ENCODE results near the gene NIFK. TPM values are rescaled to one million over a fixed set of nuclear protein-coding genes. Genes with fewer than 3 reads are reported as not detected.

The NIFK gene
- polyA plus RNA-seq, 1 of the 3 experiments (the other 2 are of a cell fraction) = 17.0 TPM

GRCh38 chr2:121686218-121686617 is 50.5 kb downstream of the NIFK start:
- no peak for TF ChIP-seq MEF2A (IDR thresholded peaks at IDR 0.05; ENCODE audit: borderline replicate concordance, low read depth)
- TF ChIP-seq GATA2 (CRISPR knock-in tag; IDR thresholded peaks at IDR 0.05) = no peak
- Histone ChIP-seq H3K9me3 (peaks cover 16% of the 10 kb centered on the region; the same call in 1 of the 2 replicates), H3K4me1 (ENCODE audit: control insufficient read depth in 1 of 2, insufficient read depth in 2 of 2, low read depth in 1 of 2, low read length in 1 of 2) (peaks cover 0 to 6% of the 10 kb centered on the region in 2 experiments; a peak in 1 of 4 replicates)

GRCh38 chr2:121682396-121683298 is 54.0 kb downstream of the NIFK start:
- Histone ChIP-seq H3K9ac (no peak overlapping the region), H4K20me1 (ENCODE audit: insufficient read depth) (no peaks in the 10 kb centered on the region), H3K79me2 (ENCODE audit: insufficient read depth) (no peaks in the 10 kb centered on the region), H3K36me3 (replicated peaks in 1 of 2; ENCODE audit: control insufficient read depth in 1 of 2, insufficient read depth in 2 of 2, low read length in 1 of 2) (no peaks in the 10 kb centered on the region), H3K4me3 (ENCODE audit: low read depth in 2 of 2, low read length in 1 of 2) (no peak overlapping the region), H3K27ac (ENCODE audit: low read depth in 2 of 2, low read length in 1 of 2) (no peak overlapping the region), H3K9me2 (no peaks in the 10 kb centered on the region), H3K9me3 (peaks cover 16% of the 10 kb centered on the region; the same call in 1 of the 2 replicates), H3K4me2 (no peak overlapping the region), H3F3A (replicated peaks; ENCODE audit: insufficient read depth) (no peaks in the 10 kb centered on the region), H2AFZ (ENCODE audit: low read depth) (no peak overlapping the region), H3K27me3 (ENCODE audit: insufficient read depth) (no peaks in the 10 kb centered on the region), H3K4me1 (ENCODE audit: control insufficient read depth in 1 of 2, insufficient read depth in 2 of 2, low read depth in 1 of 2, low read length in 1 of 2) (no peaks in the 10 kb centered on the region)
- ChIA-PET CTCF (interaction anchor here (1.1 kb wide), 1 partner anchor 9 kb away, joined by 3 read pairs; no protein-coding TSS in a partner anchor), POLR2A (no interaction called here)
- WGBS (ENCODE audit: low lambda C conversion rate) = 60% methylated on average over 17 of the region's 17 CpGs
- no peak for DNase-seq
- no peak for TF ChIP-seq ZBTB33 (IDR thresholded peaks at IDR 0.05; ENCODE audit: borderline replicate concordance, low read depth)
- no peak for TF ChIP-seq CHD2 (IDR thresholded peaks at IDR 0.05; ENCODE audit: low read length, partially characterized antibody)
- no peak for TF ChIP-seq RFX5 (IDR thresholded peaks at IDR 0.05; ENCODE audit: low read length)
- 0 out of 2 replicates have a peak, but pooled peaks have one; percentile 15 for TF ChIP-seq USF1 (IDR thresholded peaks at IDR 0.05; ENCODE audit: borderline replicate concordance, low read depth)
- TF ChIP-seq, protein P1, sequence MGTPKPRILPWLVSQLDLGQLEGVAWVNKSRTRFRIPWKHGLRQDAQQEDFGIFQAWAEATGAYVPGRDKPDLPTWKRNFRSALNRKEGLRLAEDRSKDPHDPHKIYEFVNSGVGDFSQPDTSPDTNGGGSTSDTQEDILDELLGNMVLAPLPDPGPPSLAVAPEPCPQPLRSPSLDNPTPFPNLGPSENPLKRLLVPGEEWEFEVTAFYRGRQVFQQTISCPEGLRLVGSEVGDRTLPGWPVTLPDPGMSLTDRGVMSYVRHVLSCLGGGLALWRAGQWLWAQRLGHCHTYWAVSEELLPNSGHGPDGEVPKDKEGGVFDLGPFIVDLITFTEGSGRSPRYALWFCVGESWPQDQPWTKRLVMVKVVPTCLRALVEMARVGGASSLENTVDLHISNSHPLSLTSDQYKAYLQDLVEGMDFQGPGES (IDR thresholded peaks at IDR 0.05; ENCODE audit: low read depth, low read length) = no peak

More at GRCh38 chr2:121686218-121686617, 50.5 kb downstream of the NIFK start:
- WGBS (ENCODE audit: low lambda C conversion rate) = 88% methylated on average over 19 of the region's 19 CpGs
- Histone ChIP-seq H3K4me2 (no peak overlapping the region), H2AFZ (ENCODE audit: low read depth) (no peak overlapping the region), H3F3A (replicated peaks; ENCODE audit: insufficient read depth) (no peaks in the 10 kb centered on the region), H4K20me1 (ENCODE audit: insufficient read depth) (no peaks in the 10 kb centered on the region), H3K27me3 (ENCODE audit: insufficient read depth) (no peaks in the 10 kb centered on the region), H3K36me3 (replicated peaks in 1 of 2; ENCODE audit: control insufficient read depth in 1 of 2, insufficient read depth in 2 of 2, low read length in 1 of 2) (no peaks in the 10 kb centered on the region), H3K4me3 (ENCODE audit: low read depth in 2 of 2, low read length in 1 of 2) (no peak overlapping the region), H3K9me2 (no peaks in the 10 kb centered on the region), H3K79me2 (ENCODE audit: insufficient read depth) (no peaks in the 10 kb centered on the region), H3K9ac (no peak overlapping the region), H3K27ac (ENCODE audit: low read depth in 2 of 2, low read length in 1 of 2) (no peak overlapping the region)
- CTCF ChIA-PET = no interaction called here
- no peak for DNase-seq
- POLR2A ChIA-PET = no interaction called here
